Activated naive CD8-positive, alpha-beta T cell (primary cell): Measurements from ENCODE around the gene LYPD1.

Source experiments
- H3K27ac Mint-ChIP-seq: one replicate; pipeline ENCODE4 v1.8.0; 2021; ENCODE audit warnings: mixed read lengths
- H3K27me3 Mint-ChIP-seq: one replicate; pipeline ENCODE4 v1.8.0; 2021; ENCODE audit warnings: mixed read lengths
- H3K36me3 Mint-ChIP-seq: one replicate; pipeline ENCODE4 v1.8.0; 2021; ENCODE audit warnings: mixed read lengths
- H3K4me1 Mint-ChIP-seq: one replicate; pipeline ENCODE4 v1.8.0; 2021; ENCODE audit warnings: low read depth, mixed read lengths
- H3K4me3 Mint-ChIP-seq: one replicate; pipeline ENCODE4 v1.8.0; 2021; ENCODE audit warnings: mild to moderate bottlenecking, mixed read lengths
- H3K9me3 Mint-ChIP-seq: one replicate; pipeline ENCODE4 v1.8.0; 2021; ENCODE audit warnings: low read depth, mixed read lengths

The LYPD1 gene

GRCh38 chr2:132652474-132652873 lies 17.5 kb downstream of the LYPD1 start:
- Mint-ChIP-seq H3K27me3 (peaks cover 9% of the 10 kb centered on the region), H3K9me3 (peaks cover 6% of the 10 kb centered on the region), H3K36me3 (no peaks in the 10 kb centered on the region), H3K27ac (no peak overlapping the region), H3K4me1 (no peaks in the 10 kb centered on the region), H3K4me3 (no peak overlapping the region)

GRCh38 chr2:132651115-132652045 lies 18.6 kb downstream of the LYPD1 start:
- H3K4me1 Mint-ChIP-seq, result no peaks in the 10 kb centered on the region
- H3K4me3 Mint-ChIP-seq, result no peak overlapping the region
- H3K27ac Mint-ChIP-seq, result no peak overlapping the region
- peaks cover 3% of the 10 kb centered on the region for H3K9me3 Mint-ChIP-seq
- H3K36me3 Mint-ChIP-seq, result no peaks in the 10 kb centered on the region
- peaks cover 11% of the 10 kb centered on the region for H3K27me3 Mint-ChIP-seq

GRCh38 chr2:132646540-132647108 lies 23.4 kb downstream of the LYPD1 start:
- H3K27me3 Mint-ChIP-seq, result peaks cover 11% of the 10 kb centered on the region
- no peaks in the 10 kb centered on the region for H3K4me1 Mint-ChIP-seq
- H3K27ac Mint-ChIP-seq, result no peak overlapping the region
- no peaks in the 10 kb centered on the region for H3K36me3 Mint-ChIP-seq
- no peak overlapping the region for H3K4me3 Mint-ChIP-seq
- no peaks in the 10 kb centered on the region for H3K9me3 Mint-ChIP-seq

- no peaks in the 10 kb centered on the region for H3K4me1 Mint-ChIP-seq
- H3K27ac Mint-ChIP-seq, result no peak overlapping the region
- no peak overlapping the region for H3K4me3 Mint-ChIP-seq
- peaks cover 11% of the 10 kb centered on the region for H3K27me3 Mint-ChIP-seq
- no peaks in the 10 kb centered on the region for H3K36me3 Mint-ChIP-seq
- no peaks in the 10 kb centered on the region for H3K9me3 Mint-ChIP-seq
These were observed 24.1 kb downstream of the LYPD1 start for GRCh38 chr2:132645722-132646539.

- no peaks in the 10 kb centered on the region for H3K4me1 Mint-ChIP-seq
- no peaks in the 10 kb centered on the region for H3K36me3 Mint-ChIP-seq
- H3K27me3 Mint-ChIP-seq, result peaks cover 11% of the 10 kb centered on the region
- no peaks in the 10 kb centered on the region for H3K9me3 Mint-ChIP-seq
- H3K27ac Mint-ChIP-seq, result no peak overlapping the region
- no peak overlapping the region for H3K4me3 Mint-ChIP-seq
These were observed 24.8 kb downstream of the LYPD1 start for GRCh38 chr2:132645176-132645575.

- H3K9me3 Mint-ChIP-seq, result no peaks in the 10 kb centered on the region
- H3K36me3 Mint-ChIP-seq, result no peaks in the 10 kb centered on the region
- no peaks in the 10 kb centered on the region for H3K4me1 Mint-ChIP-seq
- H3K4me3 Mint-ChIP-seq, result no peak overlapping the region
- H3K27ac Mint-ChIP-seq, result no peak overlapping the region
- H3K27me3 Mint-ChIP-seq, result peaks cover 2% of the 10 kb centered on the region
These were observed 27.6 kb downstream of the LYPD1 start for GRCh38 chr2:132642415-132642814.

GRCh38 chr2:132641819-132642218 lies 28.2 kb downstream of the LYPD1 start:
- no peaks in the 10 kb centered on the region for H3K9me3 Mint-ChIP-seq
- H3K4me3 Mint-ChIP-seq, result no peak overlapping the region
- no peaks in the 10 kb centered on the region for H3K4me1 Mint-ChIP-seq
- no peaks in the 10 kb centered on the region for H3K36me3 Mint-ChIP-seq
- no peaks in the 10 kb centered on the region for H3K27me3 Mint-ChIP-seq
- no peak overlapping the region for H3K27ac Mint-ChIP-seq

GRCh38 chr2:132640116-132640515 lies 29.9 kb downstream of the LYPD1 start:
- Mint-ChIP-seq H3K36me3 (no peaks in the 10 kb centered on the region), H3K27ac (no peak overlapping the region)

GRCh38 chr2:132638313-132639040 lies 31.5 kb downstream of the LYPD1 start:
- Mint-ChIP-seq H3K9me3 (no peaks in the 10 kb centered on the region), H3K27ac (no peak overlapping the region), H3K27me3 (peaks cover 2% of the 10 kb centered on the region), H3K4me3 (no peak overlapping the region), H3K36me3 (no peaks in the 10 kb centered on the region), H3K4me1 (no peaks in the 10 kb centered on the region)

More at GRCh38 chr2:132640116-132640515, 29.9 kb downstream of the LYPD1 start:
- H3K4me1 Mint-ChIP-seq, result no peaks in the 10 kb centered on the region
- H3K4me3 Mint-ChIP-seq, result no peak overlapping the region
- no peaks in the 10 kb centered on the region for H3K9me3 Mint-ChIP-seq
- peaks cover 2% of the 10 kb centered on the region for H3K27me3 Mint-ChIP-seq

- no peak overlapping the region for H3K27ac Mint-ChIP-seq
- no peaks in the 10 kb centered on the region for H3K4me1 Mint-ChIP-seq
- H3K27me3 Mint-ChIP-seq, result peaks cover 2% of the 10 kb centered on the region
- H3K9me3 Mint-ChIP-seq, result no peaks in the 10 kb centered on the region
- no peak overlapping the region for H3K4me3 Mint-ChIP-seq
- no peaks in the 10 kb centered on the region for H3K36me3 Mint-ChIP-seq
These were observed 33.7 kb downstream of the LYPD1 start for GRCh38 chr2:132636346-132636745.

- H3K4me1 Mint-ChIP-seq, result no peaks in the 10 kb centered on the region
- no peaks in the 10 kb centered on the region for H3K9me3 Mint-ChIP-seq
- H3K4me3 Mint-ChIP-seq, result no peak overlapping the region
- H3K36me3 Mint-ChIP-seq, result no peaks in the 10 kb centered on the region
- no peak overlapping the region for H3K27ac Mint-ChIP-seq
- H3K27me3 Mint-ChIP-seq, result peaks cover 3% of the 10 kb centered on the region
These were observed 36.4 kb downstream of the LYPD1 start for GRCh38 chr2:132633635-132634034.

- H3K36me3 Mint-ChIP-seq, result no peaks in the 10 kb centered on the region
- H3K4me1 Mint-ChIP-seq, result no peaks in the 10 kb centered on the region
- H3K4me3 Mint-ChIP-seq, result no peak overlapping the region
- peaks cover 3% of the 10 kb centered on the region for H3K27me3 Mint-ChIP-seq
- H3K27ac Mint-ChIP-seq, result no peak overlapping the region
- H3K9me3 Mint-ChIP-seq, result no peaks in the 10 kb centered on the region
These were observed 37.9 kb downstream of the LYPD1 start for GRCh38 chr2:132632000-132632649.

- Mint-ChIP-seq H3K27ac (no peak overlapping the region), H3K4me1 (no peaks in the 10 kb centered on the region), H3K9me3 (peaks cover 3% of the 10 kb centered on the region), H3K36me3 (no peaks in the 10 kb centered on the region), H3K4me3 (no peak overlapping the region), H3K27me3 (peaks cover 1% of the 10 kb centered on the region)
These were observed 42.5 kb downstream of the LYPD1 start for GRCh38 chr2:132627536-132627935.
